GM12878 (cell line): ENCODE data around the gene CD101. TPM values are rescaled to one million over a fixed set of nuclear protein-coding genes. Genes with fewer than 3 reads are reported as not detected.
A peak's percentile ranks its signal among the peaks of the same experiment; 100 is the strongest.

Source experiments
- ATAC-seq: fragments of 200-7000 bp; cut with Tn5 transposase; 3 replicates; pipeline ENCODE4 v1.9.1; 2020; ENCODE audit warnings: mild to moderate bottlenecking, moderate library complexity
- BruUV-seq: library from RNA; stranded (reverse); fragments of 400-500 nt; replicated peaks from 2 replicates; lab custom pipeline; 2021; lab: Mats Ljungman, UMichigan
- CTCF ChIA-PET: fragments of 300-600 bp; sonication (Branson Sonifier 250); formaldehyde crosslinking; extraction: SDS; loops from one replicate; lab custom pipeline; 2021; ENCODE audit warnings: inconsistent platforms; lab: Yijun Ruan, JAX
- POLR2A ChIA-PET: fragments of 350-600 bp; formaldehyde crosslinking; extraction: SDS; loops from one replicate; lab custom pipeline; 2021; ENCODE audit warnings: inconsistent platforms; lab: Charles Lee
- RAD21 ChIA-PET: fragments of 300-600 bp; sonication (Branson Sonifier 250); formaldehyde crosslinking; loops from one replicate; lab custom pipeline; 2023; ENCODE audit warnings: antibody characterized with exemption; ENCODE audit not compliant: unreplicated experiment; lab: Charles Lee
- SMC1A ChIA-PET: fragments of 300-600 bp; sonication (Branson Sonifier 250); formaldehyde crosslinking; loops from one replicate; lab custom pipeline; 2023; ENCODE audit not compliant: unreplicated experiment, uncharacterized antibody; lab: Charles Lee
- DNase-seq: peaks from one replicate; pipeline ENCODE4 v3.0.0-alpha.2; 2011; ENCODE audit warnings: low read depth, low spot score
- FAIRE-seq: peaks from 3 replicates; lab custom pipeline; 2011; peaks lifted over from hg19 to GRCh38; lab: Jason Lieb, UNC
- H2AFZ ChIP-seq: 2 replicates; pipeline ENCODE4 v1.6.0; 2011; ENCODE audit warnings: low read depth, low read length, control low read depth; ENCODE audit not compliant: control insufficient read depth
- H3K27ac ChIP-seq: 2 replicates; pipeline ENCODE4 v1.5.1; 2011; ENCODE audit warnings: control low read depth; ENCODE audit not compliant: control insufficient read depth, insufficient read depth
- H3K27me3 ChIP-seq, 2 experiments: replicated peaks in 1 of 2; 2 replicates each; pipeline versions ENCODE4 v1.6.0 to v1.6.1; 2011; ENCODE audit warnings: low read length in 1 of 2; ENCODE audit not compliant: control insufficient read depth in 2 of 2, insufficient read depth in 2 of 2
- H3K36me3 ChIP-seq, 2 experiments: 2 replicates each; pipeline ENCODE4 v1.5.1; 2011; ENCODE audit warnings: low read length in 1 of 2; ENCODE audit not compliant: control insufficient read depth in 2 of 2, insufficient read depth in 2 of 2
- H3K4me1 ChIP-seq: 2 replicates; pipeline ENCODE4 v1.6.1; 2011; ENCODE audit warnings: mild to moderate bottlenecking, low read length, moderate library complexity, mixed read lengths; ENCODE audit not compliant: control insufficient read depth, insufficient read depth
- H3K4me2 ChIP-seq: 2 replicates; pipeline ENCODE4 v1.6.0; 2011; ENCODE audit warnings: control low read depth; ENCODE audit not compliant: control insufficient read depth, insufficient read depth
- H3K4me3 ChIP-seq: fragments of 200-600 bp; sonication (generic); 2 replicates; pipeline ENCODE4 v1.5.1; 2016
- H3K79me2 ChIP-seq: 2 replicates; pipeline ENCODE4 v1.6.0; 2011; ENCODE audit warnings: low read length; ENCODE audit not compliant: control insufficient read depth, insufficient read depth
- H3K9ac ChIP-seq: 2 replicates; pipeline ENCODE4 v1.8.0; 2011; ENCODE audit warnings: low read length, control low read depth, mixed read lengths; ENCODE audit not compliant: control insufficient read depth, insufficient read depth
- H3K9me3 ChIP-seq: replicated peaks from 3 replicates; pipeline ENCODE4 v1.5.1; 2011; ENCODE audit warnings: mild to moderate bottlenecking, low read length; ENCODE audit not compliant: control insufficient read depth, insufficient read depth
- H4K20me1 ChIP-seq: 2 replicates; pipeline ENCODE4 v1.6.0; 2011; ENCODE audit not compliant: control insufficient read depth, insufficient read depth
- BHLHE40 ChIP-seq, 2 experiments: fragments of 450-650 bp in 1 of 2; IDR thresholded peaks; 2 replicates each; pipeline ENCODE4 v1.6.1; 2011 to 2017; ENCODE audit warnings: low read depth in 2 of 2, borderline replicate concordance in 1 of 2, improper control_type of control experiment in 1 of 2, low read length in 1 of 2, mild to moderate bottlenecking in 1 of 2
- LARP7 ChIP-seq: fragments of 450-650 bp; IDR thresholded peaks from 2 replicates; pipeline ENCODE4 v1.6.1; 2017; ENCODE audit warnings: mild to moderate bottlenecking
- WGBS: methylation state at CpG from one replicate; pipeline ENCODE4 v1.1.6; 2016; ENCODE audit warnings: low lambda C conversion rate; ENCODE audit not compliant: insufficient replicate concordance, insufficient coverage; ENCODE audit errors: missing lambda C conversion rate; 5-methylcytosine and 5-hydroxymethylcytosine counted together
- in situ Hi-C: fragments of 300-500 bp; cut with MboI; formaldehyde crosslinking; loops from 9 replicates; pipeline ENCODE4 v1.14.3; 2018; ENCODE audit warnings: mixed read lengths
- intact Hi-C: fragments of 100-400 bp; cut with micrococcal nuclease; formaldehyde crosslinking; loops from one replicate; pipeline ENCODE4 v1.14.2; 2022; ENCODE audit not compliant: unreplicated experiment
- polyA plus RNA-seq, 11 experiments: library from polyadenylated mRNA; depleted of rRNA in 4 of 11; unstranded in 6 of 11; stranded (reverse) in 5 of 11; fragments of >200 nt; fragmentation: Nextera tagmentation in 4 of 11; fragmentation: Illumina TruSeq in 1 of 11; extraction: Ambion mirVana in 4 of 11; extraction: Trizol in 1 of 11; gene quantifications; 1 replicate in 1 of 11; 2 replicates in 10 of 11; pipeline versions ENCODE4 v1.2.1 to v1.2.3, GENCODE V29; 2011 to 2016; ENCODE audit warnings: inconsistent platforms in 2 of 11, missing spikeins in 2 of 11, low read depth in 1 of 11
- total RNA-seq, 4 experiments: library from RNA; depleted of rRNA in 3 of 4; stranded (reverse); fragments of >200 nt in 3 of 4; fragmentation: Illumina TruSeq in 1 of 4; extraction: Trizol in 1 of 4; gene quantifications; 2 replicates each; pipeline versions ENCODE4 v1.2.1 to v1.2.3, GENCODE V29; 2013 to 2021
- TF ChIP-seq, protein P1 (sequence below): fragments of 450-650 bp; IDR thresholded peaks from 2 replicates; pipeline ENCODE4 v1.6.1; 2017; ENCODE audit warnings: mild to moderate bottlenecking, moderate library complexity

CD101 gene
- total and polyA plus RNA-seq, 10 of the 15 experiments (the other 5 are each of a cell fraction or from before 2014, with no cell fraction given): 0.56 to 7.9 (median 2.9) TPM

DNA sequence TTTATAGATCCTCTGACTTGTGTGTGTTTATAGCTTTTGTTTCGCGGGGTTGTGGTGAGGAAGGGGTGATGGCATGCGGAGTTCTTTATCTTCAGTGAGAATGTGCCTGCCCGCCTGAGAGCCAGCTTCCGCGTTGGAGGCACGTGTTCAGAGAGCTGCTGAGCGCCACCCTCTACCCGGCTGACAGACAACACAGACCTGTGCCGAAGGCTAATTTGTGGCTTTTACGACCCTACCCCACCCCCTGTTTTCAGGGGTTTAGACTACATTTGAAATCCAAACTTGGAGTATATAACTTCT lies 14.4 kb upstream of the CD101 start:
- Histone ChIP-seq H3K36me3 (no peaks in the 10 kb centered on the region), H3K9ac (no peak overlapping the region), H3K27me3 (peaks cover 0 to 3% of the 10 kb centered on the region in 2 experiments; a peak in 2 of 4 replicates), H4K20me1 (no peaks in the 10 kb centered on the region), H3K4me3 (no peak overlapping the region), H3K9me3 (no peaks in the 10 kb centered on the region), H3K4me1 (no peaks in the 10 kb centered on the region), H3K27ac (no peak overlapping the region), H3K79me2 (no peaks in the 10 kb centered on the region), H3K4me2 (no peak overlapping the region), H2AFZ (no peak overlapping the region)
- in situ Hi-C loops (no loop called here), intact Hi-C loops (no loop called here)
- POLR2A ChIA-PET: interaction anchor here (0.6 to 0.8 kb wide), 2 partner anchors 10 to 103 kb away, joined by 4 read pairs; no protein-coding TSS in a partner anchor
- RAD21 ChIA-PET: interaction anchor here (1.4 kb wide), 1 partner anchor 75 kb away, joined by 4 read pairs; no protein-coding TSS in a partner anchor
- WGBS: 25% methylated on average over 11 of the region's 11 CpGs
- no TSS peak for BruUV-seq
- FAIRE-seq (no peak), ATAC-seq (peak; percentile 58; the same call in 2 of the 3 replicates), DNase-seq (no peak)
- TF ChIP-seq, protein P1, sequence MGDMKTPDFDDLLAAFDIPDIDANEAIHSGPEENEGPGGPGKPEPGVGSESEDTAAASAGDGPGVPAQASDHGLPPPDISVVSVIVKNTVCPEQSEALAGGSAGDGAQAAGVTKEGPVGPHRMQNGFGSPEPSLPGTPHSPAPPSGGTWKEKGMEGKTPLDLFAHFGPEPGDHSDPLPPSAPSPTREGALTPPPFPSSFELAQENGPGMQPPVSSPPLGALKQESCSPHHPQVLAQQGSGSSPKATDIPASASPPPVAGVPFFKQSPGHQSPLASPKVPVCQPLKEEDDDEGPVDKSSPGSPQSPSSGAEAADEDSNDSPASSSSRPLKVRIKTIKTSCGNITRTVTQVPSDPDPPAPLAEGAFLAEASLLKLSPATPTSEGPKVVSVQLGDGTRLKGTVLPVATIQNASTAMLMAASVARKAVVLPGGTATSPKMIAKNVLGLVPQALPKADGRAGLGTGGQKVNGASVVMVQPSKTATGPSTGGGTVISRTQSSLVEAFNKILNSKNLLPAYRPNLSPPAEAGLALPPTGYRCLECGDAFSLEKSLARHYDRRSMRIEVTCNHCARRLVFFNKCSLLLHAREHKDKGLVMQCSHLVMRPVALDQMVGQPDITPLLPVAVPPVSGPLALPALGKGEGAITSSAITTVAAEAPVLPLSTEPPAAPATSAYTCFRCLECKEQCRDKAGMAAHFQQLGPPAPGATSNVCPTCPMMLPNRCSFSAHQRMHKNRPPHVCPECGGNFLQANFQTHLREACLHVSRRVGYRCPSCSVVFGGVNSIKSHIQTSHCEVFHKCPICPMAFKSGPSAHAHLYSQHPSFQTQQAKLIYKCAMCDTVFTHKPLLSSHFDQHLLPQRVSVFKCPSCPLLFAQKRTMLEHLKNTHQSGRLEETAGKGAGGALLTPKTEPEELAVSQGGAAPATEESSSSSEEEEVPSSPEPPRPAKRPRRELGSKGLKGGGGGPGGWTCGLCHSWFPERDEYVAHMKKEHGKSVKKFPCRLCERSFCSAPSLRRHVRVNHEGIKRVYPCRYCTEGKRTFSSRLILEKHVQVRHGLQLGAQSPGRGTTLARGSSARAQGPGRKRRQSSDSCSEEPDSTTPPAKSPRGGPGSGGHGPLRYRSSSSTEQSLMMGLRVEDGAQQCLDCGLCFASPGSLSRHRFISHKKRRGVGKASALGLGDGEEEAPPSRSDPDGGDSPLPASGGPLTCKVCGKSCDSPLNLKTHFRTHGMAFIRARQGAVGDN: peak; percentile 57
- TF ChIP-seq LARP7 (no peak), BHLHE40 (IDR thresholded peaks at IDR 0.05; ENCODE audit: borderline replicate concordance in 1 of 2, low read depth in 2 of 2, low read length in 1 of 2) (peak; percentile 40 to 42; a peak in 2 of 4 replicates)
- CTCF ChIA-PET: interaction anchor here (1.1 to 1.4 kb wide), 2 partner anchors 52 to 262 kb away, joined by 3 to 4 read pairs; no protein-coding TSS in a partner anchor
- SMC1A ChIA-PET: interaction anchor here (1.3 to 1.5 kb wide), 2 partner anchors 9 to 16 kb away, joined by 3 to 4 read pairs; no protein-coding TSS in a partner anchor
